ENCODE results near the gene ADAM12.

The ADAM12 gene

DNA sequence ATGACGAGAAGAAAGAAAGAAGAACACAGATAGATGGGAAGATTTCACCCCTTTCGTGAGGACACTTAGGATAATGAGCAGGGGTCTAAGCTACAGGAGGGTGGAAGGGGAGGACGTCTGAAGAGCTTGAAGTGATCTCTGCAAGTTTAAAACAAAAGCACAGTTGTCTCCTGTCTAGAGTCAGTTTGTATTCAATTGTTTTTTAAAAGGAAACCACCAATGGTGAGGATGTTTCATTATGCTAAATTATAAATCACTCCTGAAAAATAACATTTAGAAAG is 85.9 kb downstream of the ADAM12 start:
- Histone ChIP-seq H3K4me1 (ENCODE audit: control insufficient read depth, insufficient read depth, low read length) (no peaks in the 10 kb centered on the region), H3K27ac (ENCODE audit: extremely low read depth, low read depth, low read length) (no peak overlapping the region), H3K36me3 (ENCODE audit: control insufficient read depth in 2 of 2, insufficient read depth in 1 of 2, low read length in 2 of 2) (no peaks in the 10 kb centered on the region), H3K9me3 (ENCODE audit: control insufficient read depth, insufficient read depth, low read depth, low read length) (peaks cover 3% of the 10 kb centered on the region; the same call in 1 of the 2 replicates), H3K4me3 (ENCODE audit: low read depth, low read length) (no peak overlapping the region)
- POLR2A ChIA-PET: no interaction called here
- TF ChIP-seq KLF16 (tag by site-specific recombination; IDR thresholded peaks at IDR 0.05) (no peak), ZNF16 (tag by site-specific recombination; IDR thresholded peaks at IDR 0.05; ENCODE audit: low read depth) (no peak), ZNF843 (tag by site-specific recombination; IDR thresholded peaks at IDR 0.05) (no peak)
- CTCF ChIA-PET: no interaction called here

GRCh38 chr10:126301701-126302475 is 86.4 kb downstream of the ADAM12 start:
- CTCF ChIA-PET: no interaction called here
- no peaks in the 10 kb centered on the region for H3K36me3 ChIP-seq (ENCODE audit: control insufficient read depth in 2 of 2, insufficient read depth in 1 of 2, low read length in 2 of 2)
- H3K27ac ChIP-seq (ENCODE audit: extremely low read depth, low read depth, low read length): no peak overlapping the region
- POLR2A ChIA-PET: no interaction called here
- peaks cover 3% of the 10 kb centered on the region; the same call in 1 of the 2 replicates for H3K9me3 ChIP-seq (ENCODE audit: control insufficient read depth, insufficient read depth, low read depth, low read length)
- H3K4me1 ChIP-seq (ENCODE audit: control insufficient read depth, insufficient read depth, low read length): no peaks in the 10 kb centered on the region
- no peak for TF ChIP-seq ZNF658 (tag by site-specific recombination; IDR thresholded peaks at IDR 0.05)
- H3K4me3 ChIP-seq (ENCODE audit: low read depth, low read length): no peak overlapping the region

GRCh38 chr10:126294451-126294850 is 93.8 kb downstream of the ADAM12 start:
- CTCF ChIA-PET: no interaction called here
- no peak for TF ChIP-seq MEIS1 (CRISPR knock-in tag; IDR thresholded peaks at IDR 0.05; ENCODE audit: borderline replicate concordance)
- peak; percentile 63; the same call in 1 of the 2 replicates for TF ChIP-seq ZNF341 (tag by site-specific recombination; IDR thresholded peaks at IDR 0.05; ENCODE audit: low read depth)
- Histone ChIP-seq H3K9me3 (ENCODE audit: control insufficient read depth, insufficient read depth, low read depth, low read length) (no peaks in the 10 kb centered on the region), H3K36me3 (ENCODE audit: control insufficient read depth in 2 of 2, insufficient read depth in 1 of 2, low read length in 2 of 2) (no peaks in the 10 kb centered on the region), H3K4me1 (ENCODE audit: control insufficient read depth, insufficient read depth, low read length) (no peaks in the 10 kb centered on the region), H3K4me3 (ENCODE audit: low read depth, low read length) (no peak overlapping the region), H3K27ac (ENCODE audit: extremely low read depth, low read depth, low read length) (no peak overlapping the region)
- POLR2A ChIA-PET: no interaction called here

DNA sequence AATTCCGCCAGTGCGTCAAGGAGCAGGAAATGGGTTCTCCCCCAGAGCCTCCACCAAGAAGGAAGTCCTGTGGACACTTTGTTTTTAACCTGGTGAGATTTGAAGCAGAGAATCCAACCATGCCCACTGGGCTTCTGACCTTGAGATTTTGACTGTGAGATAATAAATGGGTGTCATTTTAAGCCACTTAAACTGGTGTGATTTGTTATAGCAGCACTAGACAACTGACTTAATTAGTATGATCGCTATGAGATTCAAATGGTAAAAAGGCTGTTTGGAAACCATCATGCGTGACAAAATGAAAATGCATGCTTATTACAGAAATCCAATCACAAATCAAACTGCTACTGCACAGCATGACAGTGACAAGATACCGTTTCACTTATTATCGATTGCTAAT is 98.0 kb downstream of the ADAM12 start:
- no peak for TF ChIP-seq ZNF324 (tag by site-specific recombination; IDR thresholded peaks at IDR 0.05)
- no peak for TF ChIP-seq ZNF777 (tag by site-specific recombination; IDR thresholded peaks at IDR 0.05; ENCODE audit: borderline replicate concordance)
- no peak for TF ChIP-seq ZNF514 (tag by site-specific recombination; IDR thresholded peaks at IDR 0.05)
- TF ChIP-seq ZNF423 (tag by site-specific recombination; IDR thresholded peaks at IDR 0.05): no peak
- TF ChIP-seq HOXD13 (CRISPR knock-in tag; IDR thresholded peaks at IDR 0.05; ENCODE audit: borderline replicate concordance): no peak
- no peak for TF ChIP-seq ZNF626 (tag by site-specific recombination; IDR thresholded peaks at IDR 0.05)
- no peak for TF ChIP-seq KLF16 (tag by site-specific recombination; IDR thresholded peaks at IDR 0.05)
- no peak for TF ChIP-seq ZFP41 (tag by site-specific recombination; IDR thresholded peaks at IDR 0.05; ENCODE audit: borderline replicate concordance)
- TF ChIP-seq ZBTB17 (tag by site-specific recombination; IDR thresholded peaks at IDR 0.05): no peak
- no peak for TF ChIP-seq TSHZ1 (tag by site-specific recombination; IDR thresholded peaks at IDR 0.05; ENCODE audit: borderline replicate concordance)
- TF ChIP-seq, protein P1, sequence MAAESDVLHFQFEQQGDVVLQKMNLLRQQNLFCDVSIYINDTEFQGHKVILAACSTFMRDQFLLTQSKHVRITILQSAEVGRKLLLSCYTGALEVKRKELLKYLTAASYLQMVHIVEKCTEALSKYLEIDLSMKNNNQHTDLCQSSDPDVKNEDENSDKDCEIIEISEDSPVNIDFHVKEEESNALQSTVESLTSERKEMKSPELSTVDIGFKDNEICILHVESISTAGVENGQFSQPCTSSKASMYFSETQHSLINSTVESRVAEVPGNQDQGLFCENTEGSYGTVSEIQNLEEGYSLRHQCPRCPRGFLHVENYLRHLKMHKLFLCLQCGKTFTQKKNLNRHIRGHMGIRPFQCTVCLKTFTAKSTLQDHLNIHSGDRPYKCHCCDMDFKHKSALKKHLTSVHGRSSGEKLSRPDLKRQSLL (tag by site-specific recombination; IDR thresholded peaks at IDR 0.05): no peak
- TF ChIP-seq ZNF140 (tag by site-specific recombination; IDR thresholded peaks at IDR 0.05): no peak
- no peak for TF ChIP-seq KLF10 (tag by site-specific recombination; IDR thresholded peaks at IDR 0.05)
- no peak for TF ChIP-seq ZNF707 (tag by site-specific recombination; IDR thresholded peaks at IDR 0.05)
- ChIA-PET CTCF (no interaction called here), POLR2A (no interaction called here)
- Histone ChIP-seq H3K9me3 (ENCODE audit: control insufficient read depth, insufficient read depth, low read depth, low read length) (no peaks in the 10 kb centered on the region), H3K4me3 (ENCODE audit: low read depth, low read length) (no peak overlapping the region), H3K4me1 (ENCODE audit: control insufficient read depth, insufficient read depth, low read length) (no peaks in the 10 kb centered on the region), H3K27ac (ENCODE audit: extremely low read depth, low read depth, low read length) (no peak overlapping the region), H3K36me3 (ENCODE audit: control insufficient read depth in 2 of 2, insufficient read depth in 1 of 2, low read length in 2 of 2) (no peaks in the 10 kb centered on the region)
